ENCODE data around the gene RUNX1.

Gene RUNX1

GRCh38 chr21:34815831-34816705, 233.0 kb downstream of the RUNX1 start:
- TF ChIP-seq ZFX (IDR thresholded peaks at IDR 0.05), result no peak
- no peak for TF ChIP-seq CTCF (conservative IDR thresholded peaks at IDR 0.05)

GRCh38 chr21:34814529-34814951, 234.6 kb downstream of the RUNX1 start:
- TF ChIP-seq CTCF (conservative IDR thresholded peaks at IDR 0.05) (no peak), ZFX (IDR thresholded peaks at IDR 0.05) (no peak)
- no peak overlapping the region for H3K27ac ChIP-seq

More at GRCh38 chr21:34815831-34816705, 233.0 kb downstream of the RUNX1 start:
- no peak overlapping the region for H3K27ac ChIP-seq

- TF ChIP-seq CTCF (conservative IDR thresholded peaks at IDR 0.05) (no peak), ZFX (IDR thresholded peaks at IDR 0.05) (no peak)
- H3K27ac ChIP-seq, result no peak overlapping the region
Measured at GRCh38 chr21:34813266-34813894, 235.7 kb downstream of the RUNX1 start.

GRCh38 chr21:34812504-34813265, 236.4 kb downstream of the RUNX1 start:
- TF ChIP-seq ZFX (IDR thresholded peaks at IDR 0.05) (no peak), CTCF (conservative IDR thresholded peaks at IDR 0.05) (no peak)
- H3K27ac ChIP-seq, result no peak overlapping the region

GRCh38 chr21:34811368-34811767, 237.7 kb downstream of the RUNX1 start:
- TF ChIP-seq ZFX (IDR thresholded peaks at IDR 0.05) (no peak), CTCF (conservative IDR thresholded peaks at IDR 0.05) (no peak)
- H3K27ac ChIP-seq, result no peak overlapping the region

GRCh38 chr21:34810786-34811185, 238.3 kb downstream of the RUNX1 start:
- no peak overlapping the region for H3K27ac ChIP-seq
- TF ChIP-seq CTCF (conservative IDR thresholded peaks at IDR 0.05), result no peak
- no peak for TF ChIP-seq ZFX (IDR thresholded peaks at IDR 0.05)

All from C4-2B (cell line).